Inferior parietal cortex (tissue), 1 donor: ENCODE measurements around the gene OR52L1.

Experiments
- DNase-seq: peaks from one replicate; pipeline ENCODE4 v3.0.0-alpha.2; 2016; ENCODE audit errors: extremely low spot score

OR52L1 gene

GRCh38 chr11:5940748-5941147 lies 46.0 kb downstream of the OR52L1 start:
- DNase-seq, result no peak

GRCh38 chr11:5938603-5938965 lies 48.2 kb downstream of the OR52L1 start:
- no peak for DNase-seq

- DNase-seq, result no peak
These were observed 48.8 kb downstream of the OR52L1 start for GRCh38 chr11:5937868-5938602.
